GM12873 (cell line): ENCODE measurements around the gene COA5.

Source experiments
- TF ChIP-seq, protein P1 (sequence below): IDR thresholded peaks from 2 replicates; pipeline ENCODE4 v1.5.1; 2012; ENCODE audit warnings: low read depth, mild to moderate bottlenecking, moderate library complexity, low read length, control low read depth; ENCODE audit not compliant: insufficient read depth; ENCODE audit errors: missing control alignments

The COA5 gene

GRCh38 chr2:98578231-98578630, 30.1 kb downstream of the COA5 start:
- TF ChIP-seq, protein P1, sequence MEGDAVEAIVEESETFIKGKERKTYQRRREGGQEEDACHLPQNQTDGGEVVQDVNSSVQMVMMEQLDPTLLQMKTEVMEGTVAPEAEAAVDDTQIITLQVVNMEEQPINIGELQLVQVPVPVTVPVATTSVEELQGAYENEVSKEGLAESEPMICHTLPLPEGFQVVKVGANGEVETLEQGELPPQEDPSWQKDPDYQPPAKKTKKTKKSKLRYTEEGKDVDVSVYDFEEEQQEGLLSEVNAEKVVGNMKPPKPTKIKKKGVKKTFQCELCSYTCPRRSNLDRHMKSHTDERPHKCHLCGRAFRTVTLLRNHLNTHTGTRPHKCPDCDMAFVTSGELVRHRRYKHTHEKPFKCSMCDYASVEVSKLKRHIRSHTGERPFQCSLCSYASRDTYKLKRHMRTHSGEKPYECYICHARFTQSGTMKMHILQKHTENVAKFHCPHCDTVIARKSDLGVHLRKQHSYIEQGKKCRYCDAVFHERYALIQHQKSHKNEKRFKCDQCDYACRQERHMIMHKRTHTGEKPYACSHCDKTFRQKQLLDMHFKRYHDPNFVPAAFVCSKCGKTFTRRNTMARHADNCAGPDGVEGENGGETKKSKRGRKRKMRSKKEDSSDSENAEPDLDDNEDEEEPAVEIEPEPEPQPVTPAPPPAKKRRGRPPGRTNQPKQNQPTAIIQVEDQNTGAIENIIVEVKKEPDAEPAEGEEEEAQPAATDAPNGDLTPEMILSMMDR: no peak

- TF ChIP-seq, protein P1: no peak
Measured at GRCh38 chr2:98577313-98577712, 31.0 kb downstream of the COA5 start.

- TF ChIP-seq, protein P1: no peak
Measured at GRCh38 chr2:98576666-98577312, 31.5 kb downstream of the COA5 start.

GRCh38 chr2:98573426-98573825, 34.9 kb downstream of the COA5 start:
- TF ChIP-seq, protein P1: no peak

- TF ChIP-seq, protein P1: no peak
Measured at GRCh38 chr2:98572676-98573075, 35.6 kb downstream of the COA5 start.

DNA sequence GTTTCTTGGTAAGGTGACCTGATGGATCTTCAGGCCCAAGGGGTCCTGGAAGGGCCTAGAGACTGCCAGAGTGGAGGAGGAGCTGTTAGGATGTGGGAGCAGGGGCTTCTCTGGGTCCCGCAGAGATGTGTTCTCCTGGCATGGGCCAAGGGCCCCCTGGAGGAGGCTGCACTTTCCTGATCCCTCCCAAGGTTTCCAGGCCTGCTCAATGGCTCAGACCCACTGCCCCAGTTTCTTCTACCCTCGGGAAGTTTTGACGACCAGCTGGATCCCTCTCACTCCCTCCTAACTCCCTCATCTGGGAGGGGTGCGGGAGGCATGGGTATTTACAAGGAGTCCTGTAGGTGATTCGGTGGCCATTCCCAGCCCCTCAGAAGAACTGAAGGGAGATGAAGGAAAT, 36.1 kb downstream of the COA5 start:
- TF ChIP-seq, protein P1: no peak

GRCh38 chr2:98571796-98572195, 36.5 kb downstream of the COA5 start:
- TF ChIP-seq, protein P1: no peak
